Activated T-helper 1 cell treated with Interleukin-2 at 50 U/mL for 16 hours (primary cell): ENCODE measurements around the gene FLYWCH1.

Experiments
- DNase-seq: peaks from one replicate; pipeline ENCODE4 v3.0.0-alpha.2; 2020; ENCODE audit warnings: low read depth

FLYWCH1 gene, protein sequence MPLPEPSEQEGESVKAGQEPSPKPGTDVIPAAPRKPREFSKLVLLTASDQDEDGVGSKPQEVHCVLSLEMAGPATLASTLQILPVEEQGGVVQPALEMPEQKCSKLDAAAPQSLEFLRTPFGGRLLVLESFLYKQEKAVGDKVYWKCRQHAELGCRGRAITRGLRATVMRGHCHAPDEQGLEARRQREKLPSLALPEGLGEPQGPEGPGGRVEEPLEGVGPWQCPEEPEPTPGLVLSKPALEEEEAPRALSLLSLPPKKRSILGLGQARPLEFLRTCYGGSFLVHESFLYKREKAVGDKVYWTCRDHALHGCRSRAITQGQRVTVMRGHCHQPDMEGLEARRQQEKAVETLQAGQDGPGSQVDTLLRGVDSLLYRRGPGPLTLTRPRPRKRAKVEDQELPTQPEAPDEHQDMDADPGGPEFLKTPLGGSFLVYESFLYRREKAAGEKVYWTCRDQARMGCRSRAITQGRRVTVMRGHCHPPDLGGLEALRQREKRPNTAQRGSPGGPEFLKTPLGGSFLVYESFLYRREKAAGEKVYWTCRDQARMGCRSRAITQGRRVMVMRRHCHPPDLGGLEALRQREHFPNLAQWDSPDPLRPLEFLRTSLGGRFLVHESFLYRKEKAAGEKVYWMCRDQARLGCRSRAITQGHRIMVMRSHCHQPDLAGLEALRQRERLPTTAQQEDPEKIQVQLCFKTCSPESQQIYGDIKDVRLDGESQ

DNA sequence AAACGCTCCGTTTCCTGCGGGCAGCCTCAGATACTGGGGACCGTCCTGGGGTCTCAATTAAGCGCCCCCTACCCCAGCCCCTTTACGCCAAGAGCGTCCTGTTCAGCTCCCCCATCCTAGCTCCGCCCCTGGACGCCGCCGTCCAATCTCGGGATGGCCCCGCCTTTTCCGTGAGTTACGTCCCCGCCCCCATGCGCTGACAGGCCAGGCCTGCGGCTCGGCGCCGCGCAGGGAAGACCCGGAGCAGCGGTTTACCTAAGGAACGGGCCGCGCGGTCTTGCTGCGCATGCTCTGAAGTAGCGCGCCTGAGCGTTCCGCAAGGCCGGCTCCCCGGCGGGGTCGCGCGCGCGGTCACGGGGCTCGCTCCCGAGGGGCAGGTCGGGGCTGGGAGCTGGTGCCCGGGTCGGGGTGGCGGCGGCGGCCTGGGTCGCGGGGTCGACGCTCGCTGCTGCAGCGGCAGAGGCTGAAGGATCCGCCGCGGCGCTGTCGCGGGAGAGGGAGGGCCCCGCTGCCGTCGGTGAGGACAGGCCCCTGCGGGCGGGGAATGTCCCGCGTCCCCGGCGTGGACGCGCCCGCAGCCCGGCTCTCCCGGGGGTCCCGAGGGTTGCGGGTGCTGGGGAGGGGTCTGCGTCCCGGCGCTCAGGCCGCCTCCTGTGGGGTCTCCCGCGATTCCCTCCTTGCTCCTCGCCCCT lies at the start of gene FLYWCH1:
TSS of gene FLYWCH1 (plus strand) at position 294 of the 692 bp plus-strand sequence. CDS start 17,755 bp downstream, outside the sequence.
- DNase-seq = peak; percentile 97

DNA sequence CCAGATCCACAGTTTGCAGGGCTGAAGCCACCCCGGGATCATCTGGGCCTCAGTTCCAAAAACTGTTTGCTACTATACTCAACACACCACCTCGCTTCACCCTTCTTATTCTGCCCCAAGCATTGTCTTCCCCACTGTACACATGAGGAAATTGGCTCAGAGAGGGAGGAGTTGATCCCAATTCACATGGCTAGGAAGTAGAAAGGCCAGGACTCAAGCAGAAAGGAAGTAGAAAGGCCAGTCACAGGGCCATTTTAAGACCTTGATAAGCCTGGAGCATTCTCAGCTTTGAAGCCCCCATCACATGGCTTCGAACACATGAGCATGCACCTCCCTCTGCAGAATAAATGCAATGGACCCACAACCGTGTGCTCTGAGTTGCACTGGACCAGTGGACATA lies 46.1 kb upstream of the FLYWCH1 start:
- no peak for DNase-seq

DNA sequence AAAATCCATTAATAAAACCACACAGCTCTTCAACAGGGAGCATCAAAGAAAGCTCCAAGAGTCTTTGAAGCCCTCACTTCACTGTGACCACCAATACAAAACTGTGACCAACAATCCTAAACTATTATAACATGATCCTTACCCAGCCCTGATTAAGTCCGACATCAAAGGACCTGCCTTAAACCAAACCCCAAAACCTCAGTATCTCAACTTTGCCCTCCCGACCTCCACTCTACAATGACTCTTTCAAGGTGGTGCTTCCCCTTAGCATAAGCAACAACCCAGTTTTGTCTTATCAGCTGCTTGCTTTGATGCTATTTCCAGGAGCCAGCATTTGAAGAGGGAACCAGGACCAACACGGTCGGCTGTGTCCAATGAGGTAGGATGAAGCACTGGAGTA lies 45.3 kb upstream of the FLYWCH1 start:
- no peak for DNase-seq

DNA sequence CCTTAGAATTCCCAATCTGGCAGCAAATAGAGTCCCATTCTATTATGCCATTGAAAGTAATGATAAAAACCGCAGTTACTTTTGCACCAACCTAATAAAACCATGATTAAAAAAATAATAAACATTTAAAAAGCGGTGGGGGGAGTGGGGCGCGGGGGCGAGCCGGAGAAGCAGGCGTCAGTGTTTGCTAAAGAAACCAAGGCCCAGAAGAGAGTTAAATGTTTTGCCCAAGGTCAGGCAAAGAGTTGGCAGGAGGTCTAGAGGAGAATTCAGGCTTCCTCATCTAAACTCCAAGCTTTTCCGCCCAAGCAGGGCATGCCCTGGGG lies 44.1 kb upstream of the FLYWCH1 start:
- no peak for DNase-seq

DNA sequence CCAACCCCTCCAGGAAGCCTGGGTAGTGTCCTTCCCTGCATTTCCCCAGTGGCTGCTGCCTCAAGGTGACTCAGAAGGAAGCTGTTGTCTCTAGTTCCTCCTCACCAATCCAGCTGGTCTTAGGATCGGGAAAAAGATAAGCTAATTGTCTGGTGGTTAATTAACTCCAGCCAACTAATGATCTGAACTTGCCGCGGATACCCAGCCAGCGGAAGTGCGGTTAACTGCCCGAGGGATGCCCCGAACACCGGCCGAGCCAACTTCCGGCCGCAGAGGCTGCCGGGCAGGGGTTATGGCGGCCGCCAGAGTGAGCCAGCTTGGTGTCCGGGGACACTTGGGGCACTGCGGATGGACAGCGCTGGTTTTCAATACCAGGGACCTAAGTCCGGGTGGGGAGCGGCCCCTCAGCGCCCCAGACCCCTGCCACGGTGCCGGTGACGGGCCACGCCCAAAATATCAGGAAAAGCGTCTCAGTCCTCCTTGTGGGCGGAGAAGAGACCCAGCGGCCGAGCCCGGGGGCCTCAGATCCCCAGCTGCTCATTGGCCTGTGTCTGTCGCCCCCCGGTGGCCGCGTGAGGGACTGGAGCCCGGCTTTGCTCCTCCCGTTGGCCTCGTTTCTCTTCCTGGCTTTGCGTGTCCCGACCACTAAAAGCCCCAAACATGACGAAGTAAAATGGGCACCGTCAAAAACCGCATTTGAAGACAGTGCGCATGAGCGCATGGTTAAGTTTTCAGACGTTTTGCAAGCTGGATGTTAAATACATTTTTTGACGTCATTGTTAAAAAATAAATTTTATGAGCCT lies 43.5 kb upstream of the FLYWCH1 start:
- peak; percentile 87 for DNase-seq

DNA sequence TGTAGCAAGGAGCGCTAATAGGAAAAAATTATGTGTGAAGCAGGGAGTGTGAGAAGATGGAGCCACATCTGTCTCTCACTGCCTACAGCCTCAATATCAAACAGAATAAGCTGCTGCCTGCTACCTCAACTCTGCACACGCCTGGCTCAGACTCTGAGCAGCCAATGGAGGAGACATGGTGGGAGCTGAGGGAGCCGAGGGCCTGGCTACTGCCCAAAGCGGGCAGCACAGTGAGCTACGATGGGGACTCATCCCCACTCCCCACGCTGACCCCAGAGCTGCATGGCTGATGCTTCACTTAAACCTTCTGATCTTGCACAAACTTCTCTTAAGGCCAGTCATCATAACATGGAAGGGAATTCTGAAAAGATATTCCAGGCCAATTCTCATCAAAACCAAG lies 39.8 kb upstream of the FLYWCH1 start:
- no peak for DNase-seq

DNA sequence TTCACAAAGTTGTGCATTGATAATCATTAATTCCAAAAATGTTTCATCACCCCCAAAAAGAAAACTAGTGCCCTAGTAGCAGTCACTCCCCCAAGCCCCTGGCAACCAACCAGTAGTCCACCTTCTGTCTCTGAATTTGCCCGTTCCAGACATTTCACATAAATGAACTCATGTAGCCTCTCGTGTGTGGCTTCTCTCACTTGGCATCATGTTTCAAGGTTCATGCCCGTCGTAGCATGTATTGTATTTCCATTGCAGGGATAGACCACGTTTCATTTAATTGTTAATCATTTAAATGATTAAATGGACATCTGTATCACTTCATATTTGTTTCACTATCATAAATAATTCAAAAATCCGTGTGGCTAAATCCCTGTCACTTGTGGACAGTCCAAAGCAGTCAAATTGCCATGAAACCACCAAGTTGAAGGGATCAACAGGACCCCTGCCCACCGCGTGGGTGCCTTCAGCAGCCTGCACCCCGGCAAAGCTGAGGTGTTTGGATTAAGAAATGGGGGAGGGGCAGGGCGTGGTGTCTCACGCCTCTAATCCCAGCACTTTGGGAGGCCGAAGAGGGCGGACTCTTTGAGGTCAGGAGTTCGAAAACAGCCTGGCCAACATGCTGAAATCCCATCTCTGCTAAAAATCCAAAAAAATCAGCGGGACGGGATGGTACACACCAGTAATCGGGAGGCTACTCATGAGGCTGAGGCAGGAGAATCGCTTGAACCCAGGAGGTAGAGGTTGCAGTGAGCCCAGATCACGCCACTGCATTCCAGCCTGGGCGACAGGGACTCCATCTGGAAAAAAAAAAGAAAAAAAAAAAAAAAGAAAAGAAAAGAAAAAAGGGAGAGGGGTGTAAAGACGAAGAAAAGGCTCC lies 37.5 kb upstream of the FLYWCH1 start:
- DNase-seq = no peak

DNA sequence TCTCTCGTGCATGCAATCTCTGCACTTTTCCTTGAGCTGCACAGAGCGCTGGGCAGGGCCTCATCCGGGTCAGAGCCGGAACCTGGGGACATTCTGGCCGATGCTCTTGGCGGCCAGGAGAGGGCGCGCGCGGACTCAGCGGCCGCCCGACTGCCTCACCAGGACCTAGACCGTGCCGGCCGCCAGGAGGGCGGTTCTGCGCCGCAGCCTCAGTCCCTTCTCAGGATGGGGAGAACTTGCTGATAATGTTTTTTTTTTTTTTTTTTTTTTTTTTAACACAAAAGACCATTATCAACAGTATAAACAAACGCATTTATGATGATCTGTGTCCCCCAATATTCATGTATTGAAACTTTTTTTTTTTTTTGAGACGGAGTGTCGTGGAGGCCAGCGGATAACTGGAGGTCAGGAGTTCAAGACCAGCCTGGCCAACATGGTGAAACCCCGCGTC lies 36.8 kb upstream of the FLYWCH1 start:
- DNase-seq = peak; percentile 50

DNA sequence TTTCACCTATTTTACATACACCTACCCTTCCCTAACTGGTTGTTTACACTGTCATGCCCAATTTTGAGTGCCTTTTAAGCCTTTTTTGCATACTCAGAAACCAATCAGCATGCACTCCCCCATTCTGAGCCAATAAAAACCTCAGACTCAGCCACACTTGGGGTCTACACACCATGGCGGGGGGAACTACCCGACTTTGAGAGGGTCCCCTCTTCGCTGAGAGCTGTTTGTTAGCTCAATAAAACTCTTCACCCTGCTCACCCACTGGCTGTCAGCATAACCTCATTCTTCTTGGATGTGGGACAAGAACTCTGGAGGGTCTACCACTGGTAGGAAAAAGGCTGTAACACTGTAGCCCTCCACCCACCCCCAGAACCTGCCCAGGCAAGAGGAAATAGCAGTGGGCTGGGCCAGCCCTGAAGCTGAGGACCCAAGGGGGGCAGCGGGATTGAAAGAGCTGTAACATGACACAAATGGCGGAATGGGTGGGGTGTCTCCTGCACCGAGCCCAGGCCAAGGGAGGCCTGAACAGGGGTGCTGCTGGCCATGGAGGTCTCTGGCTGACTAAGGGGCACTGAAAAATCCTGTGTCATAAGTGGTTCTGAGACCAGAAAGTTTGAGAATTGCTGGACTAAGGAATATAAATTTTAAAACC lies 31.8 kb upstream of the FLYWCH1 start:
- DNase-seq = no peak

DNA sequence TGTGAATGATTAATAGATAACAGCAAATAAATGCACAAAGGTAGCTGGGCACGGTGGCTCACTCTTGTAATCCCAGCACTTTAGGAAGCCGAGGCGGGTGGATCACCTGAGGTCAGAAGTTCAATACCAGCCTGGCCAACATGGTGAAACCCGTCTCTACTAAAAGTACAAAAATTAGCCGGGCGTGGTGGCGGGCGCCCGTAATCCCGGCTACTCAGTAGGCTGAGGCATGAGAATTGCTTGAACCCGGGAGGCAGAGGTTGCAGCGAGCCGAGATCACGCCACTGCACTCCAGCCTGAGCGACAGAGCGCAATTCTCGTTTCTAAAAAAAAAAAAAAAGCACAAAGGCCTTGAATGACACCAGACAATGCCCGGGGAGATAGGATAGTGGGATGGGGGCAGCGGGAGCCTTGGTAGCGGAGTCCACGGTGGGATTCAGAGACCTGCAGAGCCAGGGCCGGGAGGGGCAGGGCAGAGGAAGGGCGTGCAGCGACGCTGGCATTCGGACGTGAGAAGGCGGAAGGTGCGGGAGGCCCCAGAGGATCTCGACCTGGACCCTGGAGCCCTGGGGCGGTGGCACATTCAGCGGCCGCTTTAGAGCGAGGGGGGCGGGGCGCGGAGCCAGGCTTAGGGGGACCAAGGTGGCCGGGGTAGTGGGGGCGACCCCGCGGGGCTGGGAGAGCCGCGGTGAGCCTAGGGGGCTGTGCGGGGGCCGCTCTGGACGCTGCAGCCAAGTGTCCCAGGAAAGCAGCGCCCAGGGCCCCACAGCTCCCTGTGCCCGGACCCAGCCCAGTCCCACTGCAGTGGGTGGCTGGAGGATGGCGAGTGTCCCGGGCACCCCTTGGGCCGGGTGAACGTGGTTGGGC lies 29.7 kb upstream of the FLYWCH1 start:
- no peak for DNase-seq

DNA sequence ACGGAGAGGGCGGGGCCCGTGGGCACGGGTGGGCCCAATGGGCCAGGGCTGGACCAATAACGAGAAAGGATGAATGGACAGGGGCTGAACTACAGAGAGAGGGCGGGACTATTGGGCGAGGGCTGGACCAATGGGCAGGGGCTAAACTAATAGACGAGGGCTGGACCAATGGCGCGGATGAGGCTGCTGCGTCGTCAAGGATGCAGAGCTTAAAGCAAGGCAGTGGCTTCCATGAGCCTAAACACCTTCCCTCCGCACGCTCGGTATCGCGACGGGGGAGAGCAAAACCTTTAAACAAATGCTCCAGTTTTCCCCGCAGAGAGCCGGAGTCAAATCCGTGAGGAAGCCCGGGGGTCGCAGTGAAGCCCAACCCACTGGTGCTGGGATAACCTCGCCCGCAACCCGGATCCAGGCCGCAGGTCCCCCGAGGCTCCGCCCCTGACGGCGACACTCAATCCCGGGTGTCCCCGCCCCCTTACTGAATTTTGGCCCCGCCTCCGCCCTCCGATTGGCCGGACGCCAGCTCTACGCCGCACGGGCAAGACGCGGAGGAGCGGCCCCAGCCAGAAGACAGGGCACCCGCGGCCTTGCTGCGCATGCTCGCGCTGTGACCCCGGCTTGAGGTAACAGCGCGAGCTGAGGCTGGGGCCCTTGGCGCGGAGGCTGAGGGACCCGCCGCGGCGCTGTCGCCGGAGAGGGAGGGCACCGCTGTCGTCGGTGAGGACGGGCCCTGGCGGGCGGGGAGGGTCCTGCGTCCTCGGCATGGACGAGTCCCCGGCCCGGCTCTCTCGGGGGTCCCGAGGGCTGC lies 28.9 kb upstream of the FLYWCH1 start, which contains the start of gene FLYWCH2:
TSS of gene FLYWCH2 (plus strand) at position 566 of the 808 bp plus-strand sequence. CDS start 13,235 bp downstream, outside the sequence.
- DNase-seq = peak; percentile 100

DNA sequence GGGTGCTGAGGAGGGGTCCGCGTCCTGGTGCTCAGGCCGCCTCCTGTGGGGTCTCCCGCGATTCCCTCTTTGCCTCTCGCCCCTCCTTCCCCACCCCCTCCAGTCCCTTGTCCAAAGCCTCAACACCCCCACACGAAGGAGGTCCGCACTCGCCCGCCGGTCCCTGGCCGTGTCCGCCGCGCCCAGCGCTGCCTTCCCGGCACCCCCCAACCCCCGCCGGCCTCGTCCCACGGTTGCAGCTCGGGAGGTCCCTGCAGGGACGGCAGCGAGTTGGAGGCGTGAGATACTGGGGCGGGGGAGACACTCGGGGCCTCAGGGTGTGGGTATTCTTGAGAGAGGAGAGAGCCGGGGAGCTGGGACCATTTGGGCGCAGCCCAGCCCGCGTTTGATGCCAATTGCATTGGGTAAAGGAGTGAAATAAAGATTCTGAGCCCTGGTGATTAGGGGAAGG lies 28.2 kb upstream of the FLYWCH1 start:
- DNase-seq = no peak

DNA sequence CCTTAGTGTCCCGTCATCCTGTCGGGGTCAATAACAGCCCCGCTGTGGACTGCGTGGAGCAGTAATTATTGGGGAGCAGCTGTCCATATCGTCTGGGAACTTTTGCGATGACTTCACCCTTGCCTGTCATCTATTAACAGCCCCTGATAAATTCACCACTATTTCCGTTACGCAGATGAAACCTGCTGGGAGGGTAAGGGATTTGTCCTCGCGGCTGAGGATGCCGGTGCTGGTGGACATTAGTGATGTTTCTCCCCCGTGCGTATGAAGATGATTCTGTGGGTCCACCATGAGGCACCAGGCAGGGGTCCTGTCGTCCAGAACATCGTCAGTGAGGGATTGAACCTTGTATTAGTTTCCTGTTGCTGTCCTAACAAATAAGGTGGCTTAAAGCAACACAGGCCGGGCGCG lies 27.7 kb upstream of the FLYWCH1 start:
- DNase-seq = no peak

DNA sequence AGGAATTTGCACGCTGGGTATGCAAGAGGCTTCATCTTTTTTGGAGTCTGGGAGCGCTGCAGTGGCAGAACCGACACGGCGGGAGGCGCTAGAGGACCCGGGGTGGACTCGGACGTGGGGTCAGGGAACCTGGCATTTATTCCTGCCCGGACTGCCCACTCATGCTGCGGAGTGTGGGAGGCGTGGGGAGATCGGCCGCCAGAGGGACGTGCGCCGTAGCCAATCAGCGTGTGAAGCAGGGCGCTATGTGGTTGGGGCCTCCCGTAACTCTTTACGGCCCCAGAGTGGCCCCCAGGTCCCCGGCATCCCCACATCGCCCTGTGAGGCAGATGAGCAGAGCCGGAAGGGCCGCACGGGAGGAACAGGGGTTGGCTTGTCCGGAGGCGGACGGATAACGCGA lies 17.5 kb upstream of the FLYWCH1 start:
- no peak for DNase-seq

DNA sequence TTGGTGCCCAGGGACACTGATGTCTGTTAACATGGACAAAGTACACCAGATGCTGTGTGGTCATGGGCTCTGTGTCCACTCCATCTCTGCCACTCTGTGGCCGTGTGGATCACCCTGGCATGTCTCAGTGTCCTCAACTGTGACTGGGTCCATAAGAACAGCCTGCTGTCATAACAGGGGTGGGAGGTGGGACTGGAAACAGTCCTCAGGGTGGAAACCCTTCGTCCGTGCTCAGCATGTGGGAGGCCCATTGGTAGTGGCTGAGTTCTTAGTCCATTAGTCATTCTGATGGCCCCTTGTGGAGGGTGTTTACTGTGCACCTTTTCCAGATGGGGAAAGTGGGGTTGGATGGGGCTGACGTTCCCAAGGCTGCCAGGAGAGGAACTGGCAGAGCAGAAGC lies 15.9 kb upstream of the FLYWCH1 start:
- DNase-seq = no peak

DNA sequence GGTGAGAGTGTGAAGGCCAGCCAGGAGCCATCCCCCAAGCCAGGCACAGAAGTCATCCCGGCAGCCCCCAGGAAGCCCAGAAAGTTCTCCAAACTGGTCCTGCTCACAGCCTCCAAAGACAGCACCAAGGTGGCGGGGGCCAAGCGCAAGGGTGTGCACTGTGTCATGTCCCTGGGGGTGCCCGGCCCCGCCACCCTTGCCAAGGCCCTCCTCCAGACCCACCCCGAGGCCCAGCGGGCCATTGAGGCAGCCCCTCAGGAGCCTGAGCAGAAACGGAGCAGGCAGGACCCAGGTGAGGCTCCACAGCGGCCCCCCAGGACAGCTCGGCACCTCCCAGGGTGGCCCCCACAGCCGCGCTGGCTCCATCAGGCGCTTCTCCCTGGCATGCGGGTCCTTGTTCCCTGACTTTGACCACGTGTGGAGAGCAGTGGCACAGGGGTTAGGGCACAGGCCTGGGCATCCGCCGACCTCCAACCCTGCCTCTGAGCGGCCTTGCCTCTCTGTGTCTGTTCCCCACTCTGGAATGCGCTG lies 15.2 kb upstream of the FLYWCH1 start:
- no peak for DNase-seq

DNA sequence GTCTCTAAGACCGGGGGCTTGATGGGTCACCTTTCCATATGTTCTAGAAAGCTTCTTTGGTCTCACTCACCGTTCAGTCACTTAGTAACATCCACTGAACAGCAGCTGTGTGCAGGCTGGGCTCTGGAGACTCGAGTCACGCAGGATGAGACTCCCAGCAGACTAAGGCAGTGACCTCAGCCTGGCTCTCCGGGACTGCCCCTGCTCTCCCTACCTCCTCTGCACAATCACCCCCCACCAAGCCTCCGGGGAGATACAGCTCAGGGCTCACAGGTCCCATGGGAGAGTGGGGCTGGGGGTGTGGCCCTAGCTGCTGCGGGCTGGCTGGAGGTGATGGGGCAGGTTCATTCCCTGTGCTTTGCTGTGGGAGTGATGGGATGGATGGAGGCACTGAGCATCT lies 14.6 kb upstream of the FLYWCH1 start:
- DNase-seq = no peak
